ENCODE measurements around the gene LCNL1.

DNA sequence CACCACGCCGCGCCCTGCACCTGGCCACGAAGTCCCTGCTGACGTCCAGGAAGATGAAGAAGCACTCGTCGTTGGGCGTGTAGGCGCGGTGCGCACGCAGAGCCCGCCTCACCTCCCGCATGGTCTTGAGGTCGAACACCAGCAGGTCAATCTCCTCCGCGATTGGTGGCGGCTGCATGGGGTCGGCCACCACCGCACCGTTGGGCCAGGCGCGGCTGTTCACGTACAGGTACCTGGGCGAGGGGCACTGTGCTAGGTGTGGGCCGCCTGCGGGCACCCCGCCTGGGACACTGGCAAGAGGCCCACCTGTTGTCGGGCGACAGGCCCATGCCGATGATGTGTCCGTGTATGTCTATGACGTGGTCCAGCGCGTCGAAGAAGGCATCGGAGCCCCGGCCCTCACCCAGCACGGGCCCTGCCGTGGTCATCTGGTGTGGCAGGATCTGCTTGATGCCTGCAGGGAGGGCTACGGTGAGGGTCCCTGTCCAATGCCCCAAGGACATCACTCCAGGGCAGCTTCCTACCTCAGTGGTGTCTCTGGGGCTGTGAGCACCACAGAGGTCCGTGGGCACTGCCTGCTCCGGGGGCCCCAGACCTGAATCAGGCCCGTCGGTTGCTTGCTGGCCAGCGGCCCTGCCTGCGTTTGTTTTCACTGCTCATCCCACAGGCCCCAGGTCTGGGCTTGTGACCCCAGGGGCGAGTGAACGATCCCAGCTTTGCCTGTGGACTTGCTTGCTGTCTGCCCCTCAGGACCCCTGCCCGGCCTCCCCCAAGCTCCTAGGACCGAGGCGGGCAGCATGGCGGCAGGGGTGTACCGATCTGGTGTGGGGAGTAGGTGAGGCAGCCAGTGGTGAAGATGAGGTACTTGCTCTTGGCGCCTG, 41.3 kb upstream of the LCNL1 start:
- TF ChIP-seq, protein P1, sequence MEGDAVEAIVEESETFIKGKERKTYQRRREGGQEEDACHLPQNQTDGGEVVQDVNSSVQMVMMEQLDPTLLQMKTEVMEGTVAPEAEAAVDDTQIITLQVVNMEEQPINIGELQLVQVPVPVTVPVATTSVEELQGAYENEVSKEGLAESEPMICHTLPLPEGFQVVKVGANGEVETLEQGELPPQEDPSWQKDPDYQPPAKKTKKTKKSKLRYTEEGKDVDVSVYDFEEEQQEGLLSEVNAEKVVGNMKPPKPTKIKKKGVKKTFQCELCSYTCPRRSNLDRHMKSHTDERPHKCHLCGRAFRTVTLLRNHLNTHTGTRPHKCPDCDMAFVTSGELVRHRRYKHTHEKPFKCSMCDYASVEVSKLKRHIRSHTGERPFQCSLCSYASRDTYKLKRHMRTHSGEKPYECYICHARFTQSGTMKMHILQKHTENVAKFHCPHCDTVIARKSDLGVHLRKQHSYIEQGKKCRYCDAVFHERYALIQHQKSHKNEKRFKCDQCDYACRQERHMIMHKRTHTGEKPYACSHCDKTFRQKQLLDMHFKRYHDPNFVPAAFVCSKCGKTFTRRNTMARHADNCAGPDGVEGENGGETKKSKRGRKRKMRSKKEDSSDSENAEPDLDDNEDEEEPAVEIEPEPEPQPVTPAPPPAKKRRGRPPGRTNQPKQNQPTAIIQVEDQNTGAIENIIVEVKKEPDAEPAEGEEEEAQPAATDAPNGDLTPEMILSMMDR (IDR thresholded peaks at IDR 0.05) = no peak
- TF ChIP-seq POLR2A (IDR thresholded peaks at IDR 0.05) = no peak

Measured in vagina (tissue), 2 donors.